Measurements from ENCODE around the gene SUPT3H.

SUPT3H gene

GRCh38 chr6:45170309-45170708 is 207.4 kb downstream of the SUPT3H start:
- no peak for TF ChIP-seq GATA3 (IDR thresholded peaks at IDR 0.05; ENCODE audit: low read depth, low read length)
- no peak for TF ChIP-seq GATA2 (IDR thresholded peaks at IDR 0.05; ENCODE audit: low read depth, low read length)

GRCh38 chr6:45169815-45170214 is 207.9 kb downstream of the SUPT3H start:
- TF ChIP-seq GATA3 (IDR thresholded peaks at IDR 0.05; ENCODE audit: low read depth, low read length) (no peak), GATA2 (IDR thresholded peaks at IDR 0.05; ENCODE audit: low read depth, low read length) (no peak)

- TF ChIP-seq GATA2 (IDR thresholded peaks at IDR 0.05; ENCODE audit: low read depth, low read length) = no peak
- no peak for TF ChIP-seq GATA3 (IDR thresholded peaks at IDR 0.05; ENCODE audit: low read depth, low read length)
Measured at GRCh38 chr6:45163952-45164766, 213.6 kb downstream of the SUPT3H start.

- TF ChIP-seq GATA3 (IDR thresholded peaks at IDR 0.05; ENCODE audit: low read depth, low read length) (no peak), GATA2 (IDR thresholded peaks at IDR 0.05; ENCODE audit: low read depth, low read length) (no peak)
Measured at GRCh38 chr6:45160305-45160704, 217.4 kb downstream of the SUPT3H start.

- TF ChIP-seq GATA2 (IDR thresholded peaks at IDR 0.05; ENCODE audit: low read depth, low read length) (no peak), GATA3 (IDR thresholded peaks at IDR 0.05; ENCODE audit: low read depth, low read length) (no peak)
Measured at GRCh38 chr6:45156075-45156474, 221.7 kb downstream of the SUPT3H start.

GRCh38 chr6:45155341-45155894 is 222.3 kb downstream of the SUPT3H start:
- no peak for TF ChIP-seq GATA2 (IDR thresholded peaks at IDR 0.05; ENCODE audit: low read depth, low read length)
- no peak for TF ChIP-seq GATA3 (IDR thresholded peaks at IDR 0.05; ENCODE audit: low read depth, low read length)

- TF ChIP-seq GATA2 (IDR thresholded peaks at IDR 0.05; ENCODE audit: low read depth, low read length) (no peak), GATA3 (IDR thresholded peaks at IDR 0.05; ENCODE audit: low read depth, low read length) (no peak)
Measured at GRCh38 chr6:45154679-45155078, 223.1 kb downstream of the SUPT3H start.

GRCh38 chr6:45148711-45149341 is 228.9 kb downstream of the SUPT3H start:
- TF ChIP-seq GATA2 (IDR thresholded peaks at IDR 0.05; ENCODE audit: low read depth, low read length) (no peak), GATA3 (IDR thresholded peaks at IDR 0.05; ENCODE audit: low read depth, low read length) (no peak)

- TF ChIP-seq GATA3 (IDR thresholded peaks at IDR 0.05; ENCODE audit: low read depth, low read length) (no peak), GATA2 (IDR thresholded peaks at IDR 0.05; ENCODE audit: low read depth, low read length) (no peak)
Measured at GRCh38 chr6:45148278-45148677, 229.5 kb downstream of the SUPT3H start.

GRCh38 chr6:45138765-45139164 is 239.0 kb downstream of the SUPT3H start:
- TF ChIP-seq GATA3 (IDR thresholded peaks at IDR 0.05; ENCODE audit: low read depth, low read length) (no peak), GATA2 (IDR thresholded peaks at IDR 0.05; ENCODE audit: low read depth, low read length) (no peak)

GRCh38 chr6:45136495-45136894 is 241.2 kb downstream of the SUPT3H start:
- TF ChIP-seq GATA2 (IDR thresholded peaks at IDR 0.05; ENCODE audit: low read depth, low read length) (no peak), GATA3 (IDR thresholded peaks at IDR 0.05; ENCODE audit: low read depth, low read length) (no peak)

GRCh38 chr6:45132658-45133294 is 245.0 kb downstream of the SUPT3H start:
- TF ChIP-seq GATA2 (IDR thresholded peaks at IDR 0.05; ENCODE audit: low read depth, low read length) (no peak), GATA3 (IDR thresholded peaks at IDR 0.05; ENCODE audit: low read depth, low read length) (no peak)

- TF ChIP-seq GATA3 (IDR thresholded peaks at IDR 0.05; ENCODE audit: low read depth, low read length) (no peak), GATA2 (IDR thresholded peaks at IDR 0.05; ENCODE audit: low read depth, low read length) (no peak)
Measured at GRCh38 chr6:45132059-45132458, 245.7 kb downstream of the SUPT3H start.

- no peak for TF ChIP-seq GATA2 (IDR thresholded peaks at IDR 0.05; ENCODE audit: low read depth, low read length)
- TF ChIP-seq GATA3 (IDR thresholded peaks at IDR 0.05; ENCODE audit: low read depth, low read length) = no peak
Measured at GRCh38 chr6:45129051-45129450, 248.7 kb downstream of the SUPT3H start.
